GM21390 (cell line): Measurements from ENCODE around the gene SUPT7L.
"Not testable (repeated sequence)": the region's sequence is repeated elsewhere in the genome, so short reads cannot be mapped to it uniquely, and the experiment has no call there.

ENCODE experiments used
- ATAC-seq: cut with Tn5 transposase; IDR thresholded peaks from one replicate; pipeline ENCODE4 v1.9.1; 2021; ENCODE audit not compliant: unreplicated experiment

Gene SUPT7L

GRCh38 chr2:27685577-27685976 lies 22.2 kb upstream of the SUPT7L start:
- ATAC-seq = no peak

DNA sequence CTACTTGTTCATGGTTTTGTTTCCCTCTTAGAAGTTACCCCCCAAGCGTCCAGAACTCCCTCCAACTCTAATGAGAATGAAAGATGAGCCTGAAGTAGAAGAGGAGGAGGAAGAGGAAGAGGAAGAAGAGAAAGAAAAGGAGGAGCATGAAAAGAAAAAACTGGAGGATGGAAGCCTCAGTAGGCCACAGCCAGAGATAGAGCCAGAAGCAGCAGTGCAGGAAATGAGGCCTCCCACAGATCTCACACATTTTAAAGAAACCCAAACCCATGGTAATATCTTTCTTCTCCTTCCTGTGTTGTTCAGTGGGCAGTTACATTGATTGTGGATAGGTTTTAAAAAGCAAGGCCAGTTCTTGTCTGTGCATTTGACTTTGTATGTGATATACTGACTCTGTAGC lies 21.6 kb upstream of the SUPT7L start:
- ATAC-seq = not testable (repeated sequence)

- peak; percentile 82 for ATAC-seq
These were observed 20.1 kb upstream of the SUPT7L start for GRCh38 chr2:27683390-27684071.

DNA sequence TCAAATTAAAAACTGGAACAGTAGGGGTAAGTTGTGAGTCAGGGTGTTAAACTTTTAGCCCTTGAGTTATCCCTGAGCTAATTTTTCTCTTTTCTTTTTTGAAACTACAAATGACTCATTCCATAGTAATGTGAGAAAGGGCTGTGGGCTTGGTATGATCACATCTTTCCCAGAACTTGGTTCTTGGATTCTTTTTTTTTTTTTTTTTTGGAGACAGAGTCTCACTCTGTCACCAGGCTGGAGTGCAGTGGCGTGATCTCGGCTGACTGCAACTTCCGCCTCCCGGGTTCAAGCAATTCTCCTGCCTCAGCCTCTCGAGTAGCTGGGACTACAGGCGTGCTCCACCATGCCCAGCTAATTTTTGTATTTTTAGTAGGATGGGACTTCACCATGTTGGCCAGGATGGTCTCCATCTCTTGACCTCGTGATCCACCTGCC lies 18.9 kb upstream of the SUPT7L start:
- not testable (repeated sequence) for ATAC-seq

- no peak for ATAC-seq
These were observed 18.4 kb upstream of the SUPT7L start for GRCh38 chr2:27681841-27682240.

- ATAC-seq = no peak
These were observed 17.2 kb upstream of the SUPT7L start for GRCh38 chr2:27680571-27680970.

DNA sequence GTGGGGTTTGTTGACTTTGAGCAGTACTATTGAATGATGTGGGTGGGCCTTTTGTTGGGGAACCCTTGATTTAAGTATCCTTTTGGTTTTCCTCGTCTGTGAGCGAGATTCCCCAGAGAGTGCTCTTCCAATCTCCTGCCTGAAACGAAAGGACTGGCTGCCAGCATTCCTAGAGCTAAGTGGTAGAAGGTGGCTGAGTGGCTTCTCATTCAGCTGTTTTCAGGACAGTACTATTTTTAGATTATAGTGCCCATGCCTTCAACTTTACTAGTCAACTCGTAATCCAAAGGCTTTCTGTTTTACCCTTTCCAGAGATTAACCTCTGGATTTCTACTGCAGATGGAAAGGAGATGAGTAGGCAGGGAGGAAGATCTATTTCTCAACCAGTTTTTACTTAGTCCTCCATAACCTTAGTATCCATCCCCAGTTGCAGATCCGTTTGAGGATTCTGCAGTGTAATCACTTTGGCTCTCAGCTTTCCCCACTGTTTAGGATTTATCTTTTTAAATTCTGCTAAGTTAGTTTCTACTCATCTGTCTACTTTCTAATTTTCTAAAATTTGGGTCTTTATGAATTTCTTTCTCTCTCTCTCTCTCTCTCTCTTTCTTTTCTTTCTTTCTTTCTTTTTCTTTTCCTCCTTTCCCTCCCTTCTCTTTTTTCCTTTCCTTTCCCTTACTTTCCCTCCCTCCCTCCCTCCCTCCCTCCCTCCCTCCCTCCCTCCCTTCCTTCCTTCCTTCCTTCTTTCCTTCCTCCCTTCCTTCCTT lies 9.5 kb upstream of the SUPT7L start:
- no peak for ATAC-seq

DNA sequence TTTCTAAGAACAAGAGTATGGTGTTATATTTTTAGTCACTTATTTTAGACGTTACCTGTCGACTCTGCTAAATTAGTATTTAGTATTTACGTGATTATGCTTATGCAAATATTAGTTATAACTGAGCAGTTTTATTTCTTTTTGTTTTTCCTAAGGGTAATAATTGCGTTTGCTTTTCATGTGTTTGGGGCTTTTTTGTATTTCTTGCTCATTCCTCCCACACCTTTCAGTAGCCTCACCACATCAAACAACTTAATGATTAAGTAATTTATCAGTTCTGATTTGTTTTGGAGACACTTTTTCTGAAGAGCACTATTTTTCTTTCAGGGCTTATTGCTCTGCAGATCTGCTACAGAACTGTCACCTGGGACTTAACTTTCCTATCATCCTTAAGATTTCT lies 7.8 kb upstream of the SUPT7L start:
- no peak for ATAC-seq

DNA sequence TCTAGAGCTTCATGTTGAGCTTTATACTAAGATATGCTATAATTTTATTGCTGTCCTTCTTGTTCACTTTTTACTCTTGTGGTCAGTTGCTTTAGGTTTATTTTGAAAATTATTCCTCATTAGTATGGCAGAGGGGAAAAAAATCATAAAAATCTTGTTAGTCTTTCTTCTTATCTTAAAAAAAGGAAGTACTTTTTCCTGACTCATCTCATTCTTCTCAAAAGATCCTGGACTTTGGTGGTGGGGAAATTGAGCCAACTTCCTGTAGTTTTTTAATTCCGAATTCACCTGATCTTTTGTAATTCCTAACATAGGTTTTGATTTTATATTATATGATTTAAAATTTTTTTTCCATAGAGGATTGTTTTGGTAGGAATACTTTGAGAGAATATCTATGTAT lies 4.0 kb upstream of the SUPT7L start:
- no peak for ATAC-seq

- no peak for ATAC-seq
These were observed 1.4 kb upstream of the SUPT7L start for GRCh38 chr2:27664622-27665363.

DNA sequence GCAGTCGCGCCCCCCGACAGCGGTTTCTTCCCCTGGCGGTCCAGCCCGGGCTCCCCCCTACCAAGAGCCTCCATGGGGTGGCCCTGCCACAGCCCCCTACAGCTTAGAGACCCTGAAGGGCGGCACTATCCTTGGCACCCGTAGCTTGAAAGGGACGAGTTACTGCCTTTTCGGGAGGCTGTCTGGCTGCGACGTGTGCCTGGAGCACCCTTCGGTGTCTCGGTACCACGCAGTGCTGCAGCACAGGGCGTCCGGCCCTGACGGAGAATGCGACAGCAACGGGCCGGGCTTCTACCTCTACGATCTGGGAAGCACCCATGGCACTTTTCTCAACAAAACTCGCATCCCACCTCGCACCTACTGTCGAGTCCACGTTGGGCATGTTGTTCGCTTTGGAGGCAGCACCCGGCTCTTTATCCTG lies 750 bp upstream of the SUPT7L start:
- ATAC-seq = peak; percentile 29

DNA sequence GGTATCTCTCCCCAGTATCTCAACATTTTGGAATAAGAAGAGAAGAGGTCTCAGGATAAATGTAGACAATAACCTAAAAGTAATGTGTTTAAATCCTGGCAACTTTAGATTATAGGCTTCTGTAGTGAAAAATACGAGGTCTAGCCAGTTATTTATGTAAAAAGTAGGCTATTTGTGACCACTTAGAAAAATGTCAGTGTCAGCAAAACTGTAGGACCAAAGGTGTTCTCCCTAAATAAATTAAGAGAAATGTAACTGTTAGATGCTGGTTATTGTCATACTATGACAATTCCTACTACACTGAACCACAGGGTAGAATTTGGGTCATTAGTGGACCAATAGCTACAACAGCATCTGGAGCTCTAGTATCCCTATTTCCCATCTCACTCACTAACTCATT lies 2.0 kb downstream of the SUPT7L start:
- no peak for ATAC-seq

- ATAC-seq = no peak
These were observed 8.1 kb downstream of the SUPT7L start for GRCh38 chr2:27655155-27655951.

DNA sequence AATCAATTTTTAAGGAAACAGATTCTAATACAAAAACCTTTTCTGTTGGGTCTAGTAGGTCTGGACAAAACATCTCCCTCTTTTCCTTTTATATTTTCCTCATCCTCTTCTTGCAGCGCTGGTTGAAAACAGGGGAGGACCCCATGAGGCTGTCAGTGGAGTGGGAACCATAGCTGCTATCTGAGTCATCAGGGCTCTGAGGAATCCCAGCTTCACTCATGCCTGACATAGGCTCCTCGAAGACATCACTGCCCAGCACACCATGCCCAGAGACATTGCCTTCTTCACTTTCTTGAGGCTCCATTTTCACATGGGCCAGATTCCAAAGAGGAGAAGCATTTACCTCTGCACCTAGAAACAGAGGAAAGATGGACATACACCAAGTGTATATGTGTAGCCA lies 10.0 kb downstream of the SUPT7L start:
- no peak for ATAC-seq

GRCh38 chr2:27652790-27653189 lies 10.6 kb downstream of the SUPT7L start:
- ATAC-seq = no peak

- ATAC-seq = no peak
These were observed 11.1 kb downstream of the SUPT7L start for GRCh38 chr2:27652341-27652740.

- no peak for ATAC-seq
These were observed 12.4 kb downstream of the SUPT7L start for GRCh38 chr2:27651056-27651455.

- ATAC-seq = no peak
These were observed 15.7 kb downstream of the SUPT7L start for GRCh38 chr2:27647737-27648136.

- no peak for ATAC-seq
These were observed 16.1 kb downstream of the SUPT7L start for GRCh38 chr2:27647289-27647688.

DNA sequence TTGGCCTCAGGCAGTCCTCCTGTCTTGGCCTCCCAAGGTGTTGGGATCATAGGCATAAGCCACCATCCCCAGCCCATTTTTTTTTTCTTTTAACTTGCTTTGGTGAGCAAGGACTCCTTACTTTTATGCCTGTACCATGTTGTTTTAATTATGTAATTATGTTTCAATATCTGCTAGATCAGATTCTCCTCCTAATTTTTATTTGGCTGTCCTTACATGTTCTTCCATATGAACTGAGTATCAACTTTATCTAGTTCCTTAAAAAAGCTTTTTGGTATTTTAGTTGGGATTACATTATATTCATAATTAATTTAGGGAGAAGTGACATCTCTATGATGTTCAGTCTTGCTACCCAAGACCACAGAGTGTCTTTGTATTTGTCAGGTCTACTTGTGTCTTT lies 18.2 kb downstream of the SUPT7L start:
- no peak for ATAC-seq

GRCh38 chr2:27640722-27641245 lies 22.6 kb downstream of the SUPT7L start:
- no peak for ATAC-seq
